ENCODE measurements around the gene ZMYND8.
"Not testable (repeated sequence)": the region's sequence is repeated elsewhere in the genome, so short reads cannot be mapped to it uniquely, and the experiment has no call there.

Gene ZMYND8

DNA sequence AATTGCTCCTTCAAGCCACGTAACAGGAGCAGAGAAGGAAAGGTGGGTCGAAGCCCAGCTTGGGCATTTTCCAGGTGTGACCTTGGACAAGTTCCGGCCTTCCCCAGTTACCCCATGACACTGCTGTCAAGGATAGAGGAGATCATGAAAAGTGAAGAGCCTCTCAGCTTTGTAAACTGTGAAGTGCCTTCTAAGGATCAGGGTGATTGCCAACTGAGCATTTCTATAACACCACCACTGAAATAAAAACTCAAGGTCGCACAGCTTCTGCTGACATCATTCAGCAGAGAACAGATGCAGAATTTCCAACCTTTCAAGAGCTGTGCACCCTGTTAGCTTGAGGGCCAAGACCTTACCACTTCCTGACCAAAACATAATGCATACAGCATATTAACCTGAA is 24.0 kb upstream of the ZMYND8 start:
- H3K4ac ChIP-seq (ENCODE audit: low read depth in 1 of 2, low read length in 2 of 2), result no peak overlapping the region
- H2AFZ ChIP-seq (ENCODE audit: low read depth, low read length), result no peak overlapping the region
- H3K4me3 ChIP-seq (ENCODE audit: insufficient read depth in 1 of 2, low read depth in 1 of 2, low read length in 2 of 2), result no peak overlapping the region
- no peaks in the 10 kb centered on the region for H3K9me3 ChIP-seq (ENCODE audit: control insufficient read depth, low read length)
- H2BK5ac ChIP-seq (ENCODE audit: low read depth, low read length, poor library complexity, severe bottlenecking), result no peak overlapping the region
- no peak overlapping the region for H3K14ac ChIP-seq (ENCODE audit: low read length in 2 of 2)
- H3K4me1 ChIP-seq (ENCODE audit: control insufficient read depth, insufficient read depth, low read depth, low read length), result peaks cover 10% of the 10 kb centered on the region
- no peak overlapping the region for H2BK15ac ChIP-seq (ENCODE audit: low read depth, poor library complexity, severe bottlenecking)
- H3K27me3 ChIP-seq (ENCODE audit: control insufficient read depth in 1 of 2, insufficient read depth in 1 of 2, low read length in 2 of 2), result no peaks in the 10 kb centered on the region
- no peak overlapping the region for H3K27ac ChIP-seq (ENCODE audit: low read length, poor library complexity, severe bottlenecking)
- DNase-seq, result peak; percentile 54
- no peaks in the 10 kb centered on the region for H3K36me3 ChIP-seq (ENCODE audit: control insufficient read depth in 1 of 2, insufficient read depth in 2 of 2, low read depth in 1 of 2, low read length in 2 of 2)
- H4K91ac ChIP-seq (ENCODE audit: low read length), result no peak overlapping the region
- peak overlapping the region in 1 of 2 experiments; percentile 37 for H2BK12ac ChIP-seq (ENCODE audit: low read length in 2 of 2)
- H2BK120ac ChIP-seq (ENCODE audit: low read depth, low read length), result no peak overlapping the region
- no peak overlapping the region for H3K18ac ChIP-seq (ENCODE audit: low read depth in 1 of 2, low read length in 2 of 2)
- no peak overlapping the region for H2AK5ac ChIP-seq (ENCODE audit: low read length, severe bottlenecking)
- no peak overlapping the region for H3K4me2 ChIP-seq (ENCODE audit: low read length, poor library complexity, severe bottlenecking)
- H3K79me1 ChIP-seq (replicated peaks; ENCODE audit: low read length, poor library complexity, severe bottlenecking), result no peaks in the 10 kb centered on the region
- H4K8ac ChIP-seq (ENCODE audit: low read length), result no peak overlapping the region
- H3K9ac ChIP-seq (ENCODE audit: low read length), result peak overlapping the region; percentile 25
- no peak overlapping the region for H3K23ac ChIP-seq (ENCODE audit: low read length in 2 of 2)
- 79% methylated on average over 4 of the region's 4 CpGs for WGBS

- no peak overlapping the region for H2AK5ac ChIP-seq (ENCODE audit: low read length, severe bottlenecking)
- no peaks in the 10 kb centered on the region for H3K36me3 ChIP-seq (ENCODE audit: control insufficient read depth in 1 of 2, insufficient read depth in 2 of 2, low read depth in 1 of 2, low read length in 2 of 2)
- H3K4ac ChIP-seq (ENCODE audit: low read depth in 1 of 2, low read length in 2 of 2), result no peak overlapping the region
- H3K9me3 ChIP-seq (ENCODE audit: control insufficient read depth, low read length), result no peaks in the 10 kb centered on the region
- H3K79me1 ChIP-seq (replicated peaks; ENCODE audit: low read length, poor library complexity, severe bottlenecking), result no peaks in the 10 kb centered on the region
- peak overlapping the region; percentile 11 to 76 for H2BK12ac ChIP-seq (ENCODE audit: low read length in 2 of 2)
- H3K27ac ChIP-seq (ENCODE audit: low read length, poor library complexity, severe bottlenecking), result no peak overlapping the region
- H4K8ac ChIP-seq (ENCODE audit: low read length), result peak overlapping the region; percentile 61
- peaks cover 10% of the 10 kb centered on the region for H3K4me1 ChIP-seq (ENCODE audit: control insufficient read depth, insufficient read depth, low read depth, low read length)
- peak overlapping the region; percentile 25 for H4K91ac ChIP-seq (ENCODE audit: low read length)
- H2BK15ac ChIP-seq (ENCODE audit: low read depth, poor library complexity, severe bottlenecking), result no peak overlapping the region
- H2BK5ac ChIP-seq (ENCODE audit: low read depth, low read length, poor library complexity, severe bottlenecking), result no peak overlapping the region
- DNase-seq, result peak; percentile 86
- no peak overlapping the region for H3K4me2 ChIP-seq (ENCODE audit: low read length, poor library complexity, severe bottlenecking)
- H3K14ac ChIP-seq (ENCODE audit: low read length in 2 of 2), result no peak overlapping the region
- no peak overlapping the region for H3K23ac ChIP-seq (ENCODE audit: low read length in 2 of 2)
- H2BK120ac ChIP-seq (ENCODE audit: low read depth, low read length), result no peak overlapping the region
- H3K4me3 ChIP-seq (ENCODE audit: insufficient read depth in 1 of 2, low read depth in 1 of 2, low read length in 2 of 2), result no peak overlapping the region
- no peaks in the 10 kb centered on the region for H3K27me3 ChIP-seq (ENCODE audit: control insufficient read depth in 1 of 2, insufficient read depth in 1 of 2, low read length in 2 of 2)
- 56% methylated on average over 12 of the region's 15 CpGs for WGBS
- peak overlapping the region in 1 of 2 experiments; percentile 48 for H3K18ac ChIP-seq (ENCODE audit: low read depth in 1 of 2, low read length in 2 of 2)
- no peak overlapping the region for H3K9ac ChIP-seq (ENCODE audit: low read length)
- H2AFZ ChIP-seq (ENCODE audit: low read depth, low read length), result no peak overlapping the region
These were observed 23.1 kb upstream of the ZMYND8 start for GRCh38 chr20:47379433-47380150.

DNA sequence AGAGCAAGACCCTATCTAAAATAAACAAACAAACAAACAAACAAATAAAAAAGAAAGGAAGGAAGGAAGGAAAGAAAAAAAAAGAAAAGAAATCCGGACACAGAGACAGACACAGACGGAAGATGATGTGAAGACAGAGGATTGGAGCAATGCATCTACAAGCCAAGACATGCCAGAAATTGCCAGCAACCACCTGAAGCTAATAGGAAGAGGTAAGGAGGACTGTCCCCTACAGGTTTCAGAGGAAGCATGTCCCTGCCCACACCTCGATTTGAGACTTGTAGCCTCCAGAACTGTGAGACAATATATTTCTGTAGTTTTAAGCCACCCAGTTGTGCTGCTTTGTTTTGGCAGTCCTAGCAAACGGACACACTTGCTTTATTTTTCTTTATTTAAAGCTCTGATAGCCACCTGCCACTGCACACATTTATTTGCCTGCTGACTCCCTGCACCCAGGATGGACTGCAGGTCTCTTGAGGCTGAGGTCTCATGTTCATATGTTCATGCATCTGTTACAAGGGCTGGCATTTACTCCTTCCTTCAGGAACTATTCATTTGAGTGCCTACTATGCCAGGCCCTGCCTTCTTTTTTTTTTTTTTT is 20.7 kb upstream of the ZMYND8 start:
- Histone ChIP-seq H3K4ac (ENCODE audit: low read depth in 1 of 2, low read length in 2 of 2) (no peak overlapping the region), H3K14ac (ENCODE audit: low read length in 2 of 2) (no peak overlapping the region), H2BK120ac (ENCODE audit: low read depth, low read length) (no peak overlapping the region), H3K4me3 (ENCODE audit: insufficient read depth in 1 of 2, low read depth in 1 of 2, low read length in 2 of 2) (no peak overlapping the region), H2BK12ac (ENCODE audit: low read length in 2 of 2) (no peak overlapping the region), H3K9ac (ENCODE audit: low read length) (no peak overlapping the region), H3K4me1 (ENCODE audit: control insufficient read depth, insufficient read depth, low read depth, low read length) (peaks cover 9% of the 10 kb centered on the region), H4K8ac (ENCODE audit: low read length) (no peak overlapping the region), H2AFZ (ENCODE audit: low read depth, low read length) (no peak overlapping the region), H3K4me2 (ENCODE audit: low read length, poor library complexity, severe bottlenecking) (no peak overlapping the region), H3K27me3 (ENCODE audit: control insufficient read depth in 1 of 2, insufficient read depth in 1 of 2, low read length in 2 of 2) (no peaks in the 10 kb centered on the region), H2AK5ac (ENCODE audit: low read length, severe bottlenecking) (no peak overlapping the region), H2BK15ac (ENCODE audit: low read depth, poor library complexity, severe bottlenecking) (no peak overlapping the region), H3K79me1 (replicated peaks; ENCODE audit: low read length, poor library complexity, severe bottlenecking) (no peaks in the 10 kb centered on the region), H3K36me3 (ENCODE audit: control insufficient read depth in 1 of 2, insufficient read depth in 2 of 2, low read depth in 1 of 2, low read length in 2 of 2) (no peaks in the 10 kb centered on the region), H3K9me3 (ENCODE audit: control insufficient read depth, low read length) (no peaks in the 10 kb centered on the region), H4K91ac (ENCODE audit: low read length) (no peak overlapping the region), H2BK5ac (ENCODE audit: low read depth, low read length, poor library complexity, severe bottlenecking) (no peak overlapping the region), H3K18ac (ENCODE audit: low read depth in 1 of 2, low read length in 2 of 2) (no peak overlapping the region), H3K27ac (ENCODE audit: low read length, poor library complexity, severe bottlenecking) (no peak overlapping the region), H3K23ac (ENCODE audit: low read length in 2 of 2) (no peak overlapping the region)
- no peak for DNase-seq
- WGBS, result 93% methylated on average over 4 of the region's 4 CpGs

DNA sequence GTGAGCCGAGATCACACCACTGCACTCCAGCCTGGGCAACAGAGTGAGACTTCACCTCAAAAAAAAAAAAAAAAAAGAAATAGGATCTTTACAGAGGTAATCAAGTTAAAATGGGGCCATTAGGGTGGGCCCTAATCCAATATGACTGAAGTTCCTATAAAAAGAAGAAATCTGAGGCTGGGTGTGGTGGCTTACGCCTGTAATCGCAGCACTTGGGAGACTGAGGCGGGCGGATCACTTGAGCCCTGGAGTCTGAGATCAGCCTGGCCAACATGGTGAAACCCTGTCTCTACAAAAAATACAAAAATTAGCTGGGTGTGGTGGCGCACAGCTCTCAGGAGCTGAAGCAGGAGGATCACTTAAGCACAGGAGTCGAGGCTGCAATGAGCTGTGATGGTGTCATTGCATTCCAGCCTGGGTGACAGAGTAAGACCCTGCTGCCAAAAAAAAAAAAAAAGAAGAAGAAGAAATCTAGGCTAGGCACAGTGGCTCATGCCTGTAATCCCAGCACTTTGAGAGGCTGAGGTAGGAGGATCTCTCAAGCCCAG is 19.7 kb upstream of the ZMYND8 start:
- H3K27ac ChIP-seq (ENCODE audit: low read length, poor library complexity, severe bottlenecking); H4K91ac ChIP-seq (ENCODE audit: low read length); H3K9me3 ChIP-seq (ENCODE audit: control insufficient read depth, low read length); H3K4me2 ChIP-seq (ENCODE audit: low read length, poor library complexity, severe bottlenecking); H2BK5ac ChIP-seq (ENCODE audit: low read depth, low read length, poor library complexity, severe bottlenecking); H3K18ac ChIP-seq (ENCODE audit: low read depth in 1 of 2, low read length in 2 of 2); H2BK120ac ChIP-seq (ENCODE audit: low read depth, low read length); H3K79me1 ChIP-seq (replicated peaks; ENCODE audit: low read length, poor library complexity, severe bottlenecking); H3K4me3 ChIP-seq (ENCODE audit: insufficient read depth in 1 of 2, low read depth in 1 of 2, low read length in 2 of 2); H3K27me3 ChIP-seq (ENCODE audit: control insufficient read depth in 1 of 2, insufficient read depth in 1 of 2, low read length in 2 of 2); DNase-seq; H2AFZ ChIP-seq (ENCODE audit: low read depth, low read length); H2BK12ac ChIP-seq (ENCODE audit: low read length in 2 of 2); H3K23ac ChIP-seq (ENCODE audit: low read length in 2 of 2); H4K8ac ChIP-seq (ENCODE audit: low read length); H3K4ac ChIP-seq (ENCODE audit: low read depth in 1 of 2, low read length in 2 of 2); H2AK5ac ChIP-seq (ENCODE audit: low read length, severe bottlenecking); H2BK15ac ChIP-seq (ENCODE audit: low read depth, poor library complexity, severe bottlenecking); H3K36me3 ChIP-seq (ENCODE audit: control insufficient read depth in 1 of 2, insufficient read depth in 2 of 2, low read depth in 1 of 2, low read length in 2 of 2); H3K14ac ChIP-seq (ENCODE audit: low read length in 2 of 2); H3K9ac ChIP-seq (ENCODE audit: low read length): not testable (repeated sequence)
- H3K4me1 ChIP-seq (ENCODE audit: control insufficient read depth, insufficient read depth, low read depth, low read length), result peaks cover 12% of the 10 kb centered on the region
- WGBS, result 84% methylated on average over 6 of the region's 7 CpGs

Measured in mesenchymal stem cell (in vitro differentiated cells and primary cell).